Astrocyte (in vitro differentiated cells and primary cell): ENCODE data around the gene PBX3. TPM values are rescaled to one million over a fixed set of nuclear protein-coding genes. Genes with fewer than 3 reads are reported as not detected.

Experiments
- DNase-seq: peaks from one replicate; pipeline ENCODE4 v3.0.0-alpha.2; 2010; ENCODE audit warnings: low read depth
- FAIRE-seq: peaks from 2 replicates; lab custom pipeline; 2011; peaks lifted over from hg19 to GRCh38; lab: Jason Lieb, UNC
- H2AFZ ChIP-seq: 2 replicates; pipeline ENCODE4 v1.6.0; 2012; ENCODE audit warnings: low read depth, low read length, inconsistent platforms
- H3K27ac ChIP-seq: 2 replicates; pipeline ENCODE4 v1.5.1; 2011; ENCODE audit warnings: low read depth, low read length, inconsistent platforms
- H3K27me3 ChIP-seq: 2 replicates; pipeline ENCODE4 v1.6.0; 2011; ENCODE audit warnings: low read length, inconsistent platforms; ENCODE audit not compliant: insufficient read depth
- H3K36me3 ChIP-seq: 2 replicates; pipeline ENCODE4 v1.5.1; 2011; ENCODE audit warnings: low read length, inconsistent platforms; ENCODE audit not compliant: insufficient read depth
- H3K4me1 ChIP-seq: 2 replicates; pipeline ENCODE4 v1.5.1; 2011; ENCODE audit warnings: low read length, inconsistent platforms; ENCODE audit not compliant: insufficient read depth
- H3K4me2 ChIP-seq: 2 replicates; pipeline ENCODE4 v1.6.0; 2012; ENCODE audit warnings: low read length, inconsistent platforms
- H3K4me3 ChIP-seq: 2 replicates; pipeline ENCODE4 v1.5.1; 2011; ENCODE audit warnings: low read depth, mild to moderate bottlenecking, low read length, inconsistent platforms; ENCODE audit not compliant: insufficient read depth
- H3K79me2 ChIP-seq: 2 replicates; pipeline ENCODE4 v1.6.0; 2012; ENCODE audit warnings: mild to moderate bottlenecking, low read length, inconsistent platforms; ENCODE audit not compliant: insufficient read depth
- H3K9ac ChIP-seq: 2 replicates; pipeline ENCODE4 v1.6.0; 2012; ENCODE audit warnings: mild to moderate bottlenecking, low read length, inconsistent platforms
- H3K9me3 ChIP-seq: 2 replicates; pipeline ENCODE4 v1.5.1; 2012; ENCODE audit warnings: low read depth, mild to moderate bottlenecking, low read length, inconsistent platforms; ENCODE audit not compliant: insufficient read depth
- H4K20me1 ChIP-seq: 2 replicates; pipeline ENCODE4 v1.6.0; 2012; ENCODE audit warnings: low read length, inconsistent platforms; ENCODE audit not compliant: insufficient read depth
- H3K27ac Mint-ChIP-seq: one replicate; pipeline ENCODE4 v1.8.0; 2021; ENCODE audit warnings: mild to moderate bottlenecking, mixed read lengths; ENCODE audit not compliant: unreplicated experiment
- H3K27me3 Mint-ChIP-seq: one replicate; pipeline ENCODE4 v1.8.0; 2021; ENCODE audit warnings: low read depth, mixed read lengths; ENCODE audit not compliant: unreplicated experiment
- H3K36me3 Mint-ChIP-seq: one replicate; pipeline ENCODE4 v1.8.0; 2021; ENCODE audit warnings: low read depth, mixed read lengths; ENCODE audit not compliant: unreplicated experiment
- H3K4me1 Mint-ChIP-seq: one replicate; pipeline ENCODE4 v1.8.0; 2021; ENCODE audit warnings: low read depth, mixed read lengths; ENCODE audit not compliant: unreplicated experiment
- H3K4me3 Mint-ChIP-seq: one replicate; pipeline ENCODE4 v1.8.0; 2021; ENCODE audit warnings: mild to moderate bottlenecking, moderate library complexity, mixed read lengths; ENCODE audit not compliant: unreplicated experiment
- H3K9me3 Mint-ChIP-seq: one replicate; pipeline ENCODE4 v1.8.0; 2021; ENCODE audit warnings: mild to moderate bottlenecking, mixed read lengths; ENCODE audit not compliant: unreplicated experiment
- EZH2 ChIP-seq: IDR thresholded peaks from 2 replicates; pipeline ENCODE4 v1.6.1; 2012; ENCODE audit warnings: mild to moderate bottlenecking, low read length, inconsistent platforms; ENCODE audit not compliant: insufficient read depth
- total RNA-seq: library from RNA; stranded (reverse); gene quantifications from 2 replicates; pipeline ENCODE4 v1.2.1, GENCODE V29; 2021
- TF ChIP-seq, protein P1 (sequence below): IDR thresholded peaks from 2 replicates; pipeline ENCODE4 v1.5.1; 2011; ENCODE audit warnings: low read depth, mild to moderate bottlenecking, inconsistent platforms, low read length, moderate library complexity; ENCODE audit not compliant: insufficient read depth

Gene PBX3
- total RNA-seq, 1 donor from 2014 or later, result 51.2 TPM

DNA sequence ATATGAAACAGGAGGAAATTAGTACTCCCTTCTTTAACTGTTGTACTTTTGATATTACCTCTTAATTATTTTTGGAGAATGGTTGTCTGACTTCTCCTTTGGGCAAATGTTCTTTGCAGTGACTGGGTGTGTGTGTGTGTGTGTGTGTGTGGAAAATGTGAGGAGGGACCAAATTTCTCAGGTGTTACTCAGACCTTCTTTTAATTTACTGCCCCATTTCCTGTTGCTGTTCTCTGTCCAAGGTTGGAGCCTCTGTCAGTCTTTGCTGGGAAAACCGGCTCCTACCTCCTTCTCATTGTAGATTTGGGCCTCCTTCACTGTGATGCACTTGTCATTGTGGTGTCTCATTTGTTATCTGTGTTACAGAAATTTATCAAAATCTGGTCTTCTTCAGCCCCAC lies 68.4 kb downstream of the PBX3 start:
- Histone ChIP-seq H3K36me3 (no peaks in the 10 kb centered on the region), H3K9ac (no peak overlapping the region), H4K20me1 (peaks cover 25% of the 10 kb centered on the region), H3K4me1 (no peaks in the 10 kb centered on the region), H3K4me2 (peak overlapping the region; percentile 30), H3K9me3 (no peaks in the 10 kb centered on the region), H2AFZ (no peak overlapping the region), H3K4me3 (no peak overlapping the region), H3K79me2 (peaks cover 52% of the 10 kb centered on the region), H3K27me3 (no peaks in the 10 kb centered on the region), H3K27ac (no peak overlapping the region)
- H3K36me3 Mint-ChIP-seq, result no peaks in the 10 kb centered on the region
- H3K27me3 Mint-ChIP-seq, result no peaks in the 10 kb centered on the region
- H3K4me1 Mint-ChIP-seq, result no peaks in the 10 kb centered on the region
- DNase-seq, result peak; percentile 81
- FAIRE-seq, result no peak
- H3K9me3 Mint-ChIP-seq, result no peaks in the 10 kb centered on the region
- no peak overlapping the region for H3K4me3 Mint-ChIP-seq
- H3K27ac Mint-ChIP-seq, result no peak overlapping the region
- TF ChIP-seq, protein P1, sequence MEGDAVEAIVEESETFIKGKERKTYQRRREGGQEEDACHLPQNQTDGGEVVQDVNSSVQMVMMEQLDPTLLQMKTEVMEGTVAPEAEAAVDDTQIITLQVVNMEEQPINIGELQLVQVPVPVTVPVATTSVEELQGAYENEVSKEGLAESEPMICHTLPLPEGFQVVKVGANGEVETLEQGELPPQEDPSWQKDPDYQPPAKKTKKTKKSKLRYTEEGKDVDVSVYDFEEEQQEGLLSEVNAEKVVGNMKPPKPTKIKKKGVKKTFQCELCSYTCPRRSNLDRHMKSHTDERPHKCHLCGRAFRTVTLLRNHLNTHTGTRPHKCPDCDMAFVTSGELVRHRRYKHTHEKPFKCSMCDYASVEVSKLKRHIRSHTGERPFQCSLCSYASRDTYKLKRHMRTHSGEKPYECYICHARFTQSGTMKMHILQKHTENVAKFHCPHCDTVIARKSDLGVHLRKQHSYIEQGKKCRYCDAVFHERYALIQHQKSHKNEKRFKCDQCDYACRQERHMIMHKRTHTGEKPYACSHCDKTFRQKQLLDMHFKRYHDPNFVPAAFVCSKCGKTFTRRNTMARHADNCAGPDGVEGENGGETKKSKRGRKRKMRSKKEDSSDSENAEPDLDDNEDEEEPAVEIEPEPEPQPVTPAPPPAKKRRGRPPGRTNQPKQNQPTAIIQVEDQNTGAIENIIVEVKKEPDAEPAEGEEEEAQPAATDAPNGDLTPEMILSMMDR, result no peak
- no peak for TF ChIP-seq EZH2

DNA sequence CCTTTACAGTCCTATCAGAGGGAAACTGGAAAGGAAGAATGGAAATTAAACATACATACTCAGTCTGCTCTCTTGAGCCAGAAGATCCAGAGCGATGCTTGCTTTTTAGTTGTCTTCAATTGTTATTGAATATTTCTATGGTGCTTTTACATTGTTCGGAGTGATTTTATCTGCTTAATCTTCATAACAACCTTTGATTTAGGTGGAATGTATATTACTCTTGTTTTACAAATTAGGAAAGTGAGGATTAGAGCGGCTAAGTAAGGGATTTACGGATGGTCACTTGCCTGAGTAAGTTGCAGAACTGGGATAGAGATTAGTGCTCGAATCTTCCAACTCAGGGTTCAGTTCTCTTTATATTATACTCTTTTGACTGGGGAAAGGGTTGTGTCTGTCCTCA lies 69.1 kb downstream of the PBX3 start:
- no peaks in the 10 kb centered on the region for H3K9me3 ChIP-seq
- no peak overlapping the region for H3K4me2 ChIP-seq
- H3K36me3 ChIP-seq, result no peaks in the 10 kb centered on the region
- DNase-seq, result no peak
- FAIRE-seq, result no peak
- Mint-ChIP-seq H3K27me3 (no peaks in the 10 kb centered on the region), H3K9me3 (no peaks in the 10 kb centered on the region), H3K36me3 (no peaks in the 10 kb centered on the region), H3K4me3 (no peak overlapping the region), H3K4me1 (no peaks in the 10 kb centered on the region), H3K27ac (no peak overlapping the region)
- H3K27me3 ChIP-seq, result no peaks in the 10 kb centered on the region
- no peak overlapping the region for H3K4me3 ChIP-seq
- H3K79me2 ChIP-seq, result peaks cover 47% of the 10 kb centered on the region
- H2AFZ ChIP-seq, result no peak overlapping the region
- H4K20me1 ChIP-seq, result peaks cover 23% of the 10 kb centered on the region
- no peaks in the 10 kb centered on the region for H3K4me1 ChIP-seq
- H3K27ac ChIP-seq, result no peak overlapping the region
- TF ChIP-seq EZH2, result no peak
- TF ChIP-seq, protein P1, result no peak
- no peak overlapping the region for H3K9ac ChIP-seq

GRCh38 chr9:125820100-125820804 lies 73.1 kb downstream of the PBX3 start:
- Mint-ChIP-seq H3K36me3 (no peaks in the 10 kb centered on the region), H3K4me3 (no peak overlapping the region), H3K9me3 (no peaks in the 10 kb centered on the region), H3K27ac (no peak overlapping the region), H3K27me3 (no peaks in the 10 kb centered on the region), H3K4me1 (peaks cover 4% of the 10 kb centered on the region)
- H3K9ac ChIP-seq, result no peak overlapping the region
- FAIRE-seq (no peak), DNase-seq (peak; percentile 51)
- H3K4me1 ChIP-seq, result no peaks in the 10 kb centered on the region
- no peaks in the 10 kb centered on the region for H3K9me3 ChIP-seq
- no peak overlapping the region for H3K4me2 ChIP-seq
- no peak overlapping the region for H3K27ac ChIP-seq
- no peak overlapping the region for H2AFZ ChIP-seq
- peaks cover 44% of the 10 kb centered on the region for H3K79me2 ChIP-seq
- no peaks in the 10 kb centered on the region for H3K36me3 ChIP-seq
- H4K20me1 ChIP-seq, result peaks cover 18% of the 10 kb centered on the region
- no peak overlapping the region for H3K4me3 ChIP-seq
- TF ChIP-seq EZH2, result no peak
- TF ChIP-seq, protein P1, result no peak
- no peaks in the 10 kb centered on the region for H3K27me3 ChIP-seq
